GM21528 (cell line): ENCODE measurements around the gene DUSP19.

Experiments used
- ATAC-seq: cut with Tn5 transposase; IDR thresholded peaks from one replicate; pipeline ENCODE4 v1.9.1; 2021; ENCODE audit warnings: mild to moderate bottlenecking, moderate library complexity; ENCODE audit not compliant: unreplicated experiment, low FRiP score

DUSP19 gene

DNA sequence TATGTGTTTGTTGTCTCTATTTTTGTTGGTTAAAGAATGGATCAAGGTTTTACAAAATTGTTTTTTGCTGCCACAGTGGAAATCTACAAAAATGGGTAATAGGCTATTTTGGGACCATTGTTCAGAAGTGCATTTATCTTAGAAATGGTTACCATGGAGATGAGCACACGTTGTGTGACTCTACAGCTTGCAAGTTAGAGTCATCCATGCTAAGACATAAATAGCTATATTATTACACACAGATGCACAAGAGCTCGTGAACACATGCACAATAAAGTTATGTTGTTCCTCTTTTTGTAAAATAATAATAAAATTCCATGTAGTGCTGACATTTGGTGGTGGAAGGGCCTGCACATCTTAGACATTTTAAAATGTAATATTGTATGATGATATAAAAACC lies 15.5 kb upstream of the DUSP19 start:
- ATAC-seq: no peak

- no peak for ATAC-seq
Observed at GRCh38 chr2:183068561-183068960, 10.0 kb upstream of the DUSP19 start.

GRCh38 chr2:183069174-183069573 lies 9.4 kb upstream of the DUSP19 start:
- no peak for ATAC-seq

DNA sequence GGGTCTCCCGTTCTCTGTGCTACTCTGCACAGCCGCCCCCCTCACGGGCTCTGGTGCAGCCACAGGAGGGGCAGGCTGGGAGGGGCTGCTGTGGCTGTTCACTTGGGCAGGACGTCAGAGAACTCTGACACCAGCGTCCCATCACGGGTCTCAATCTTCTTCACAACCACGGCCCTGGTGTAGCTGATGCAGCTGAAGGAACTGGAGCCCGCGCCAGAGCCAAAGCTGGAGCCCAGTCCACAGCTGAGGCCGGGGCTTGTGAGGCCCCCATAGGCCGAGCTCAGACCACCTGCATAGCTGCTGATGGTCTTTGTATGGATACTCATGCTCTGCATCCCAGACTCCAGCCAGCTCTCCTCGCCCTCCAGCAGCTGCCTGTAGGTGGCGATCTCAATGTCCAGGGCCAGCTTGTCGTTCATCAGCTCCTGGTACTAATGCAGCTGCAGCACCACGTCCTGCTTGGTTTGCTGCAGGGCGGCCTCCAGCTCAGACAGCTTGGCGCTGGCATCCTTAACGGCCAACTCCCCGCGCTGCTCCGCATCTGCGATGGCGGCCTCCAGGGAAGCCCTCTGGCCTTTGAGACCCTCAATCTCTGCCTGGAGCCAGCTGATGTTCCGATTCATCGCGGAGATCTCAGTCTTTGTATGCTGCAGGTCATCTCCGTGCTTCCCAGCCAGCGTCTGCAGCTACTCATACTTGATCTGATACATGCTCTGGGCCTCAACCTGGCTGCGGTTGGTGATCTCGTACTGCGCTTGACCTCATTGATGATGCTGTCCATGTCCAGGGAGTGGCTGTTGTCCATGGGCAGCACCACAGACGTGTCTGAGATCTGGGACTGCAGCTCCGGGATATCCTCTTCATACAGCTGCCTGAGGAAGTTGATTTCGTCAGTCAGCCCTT lies 7.4 kb upstream of the DUSP19 start:
- no peak for ATAC-seq

- no peak for ATAC-seq
Observed at GRCh38 chr2:183072177-183072576, 6.4 kb upstream of the DUSP19 start.

DNA sequence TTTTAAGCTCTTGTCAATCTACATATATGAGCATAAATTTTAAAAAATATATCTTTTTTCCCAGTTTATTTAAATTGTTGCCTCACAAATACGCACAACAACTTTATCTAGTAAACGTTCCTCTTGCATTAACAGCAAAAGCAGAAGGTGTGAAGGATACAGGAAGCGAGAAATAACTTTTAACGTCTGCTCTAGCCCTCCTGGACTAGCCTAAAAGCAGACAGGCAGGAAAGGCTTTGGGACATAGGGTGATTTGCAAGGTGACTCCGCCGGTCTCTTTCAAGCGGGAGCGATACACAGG lies 434 bp upstream of the DUSP19 start:
- no peak for ATAC-seq

DNA sequence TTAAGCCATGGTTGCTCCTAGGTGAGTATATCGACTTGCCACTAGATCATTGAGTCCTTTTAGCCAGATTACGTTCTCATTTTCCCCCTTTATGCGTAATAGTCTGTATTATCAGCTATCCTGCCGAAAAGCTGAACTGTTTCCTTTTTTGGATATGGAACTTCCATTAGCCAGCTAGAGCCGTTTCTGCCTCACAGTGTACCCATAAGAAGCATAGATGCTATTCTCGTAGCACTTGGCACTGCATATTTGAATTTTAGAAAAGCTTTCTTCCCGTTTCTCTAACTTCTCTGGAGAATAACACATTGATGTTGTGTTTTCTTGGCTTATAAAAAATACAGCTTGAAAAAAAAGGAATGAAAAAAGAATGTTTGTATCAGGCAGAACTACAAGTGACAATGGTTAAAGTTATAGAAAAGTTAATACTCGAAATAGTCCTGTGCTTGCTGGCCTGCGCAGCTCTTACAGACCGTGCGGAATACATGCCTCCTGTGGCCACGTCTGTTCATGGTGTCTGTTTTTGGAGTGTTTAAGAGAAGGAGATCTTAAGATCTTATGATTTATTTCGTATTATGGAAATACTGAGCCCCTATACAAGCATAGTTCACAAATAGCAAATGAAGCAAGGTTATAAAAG lies 710 bp downstream of the DUSP19 start:
- peak; percentile 23 for ATAC-seq

GRCh38 chr2:183081911-183082310 lies 3.4 kb downstream of the DUSP19 start:
- no peak for ATAC-seq

- no peak for ATAC-seq
Observed at GRCh38 chr2:183088061-183088460, 9.5 kb downstream of the DUSP19 start.

DNA sequence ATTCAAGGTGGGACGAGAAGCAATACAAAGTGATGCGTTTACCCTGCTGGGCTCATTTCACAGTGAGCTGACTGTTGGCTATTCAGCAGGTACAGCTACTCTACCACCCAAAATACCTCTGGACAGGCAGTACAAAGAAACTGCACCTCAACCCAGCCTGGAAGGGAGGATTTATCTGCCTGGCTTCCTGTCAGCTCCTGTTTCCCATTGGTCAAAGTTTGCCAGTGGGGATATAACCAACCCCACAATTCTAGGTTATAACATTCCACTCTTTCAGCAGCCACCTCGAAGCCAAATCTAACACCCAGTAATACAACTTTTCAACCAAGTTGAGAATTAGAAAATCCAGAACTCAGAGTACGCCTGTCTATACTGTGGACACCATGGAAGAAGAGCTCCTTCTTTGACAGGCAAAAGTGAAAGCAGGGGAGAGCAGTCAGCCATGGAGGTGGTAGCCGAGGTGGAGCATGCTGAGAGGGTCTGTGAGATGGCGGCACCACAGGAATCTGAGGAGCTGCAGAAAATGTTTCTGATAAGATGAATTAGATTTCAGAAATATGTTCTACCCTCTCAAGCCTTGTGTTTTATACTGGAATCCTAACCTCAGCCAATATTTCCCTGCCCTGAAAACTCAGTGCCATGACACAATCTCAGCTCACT lies 10.8 kb downstream of the DUSP19 start:
- ATAC-seq: peak; percentile 60

DNA sequence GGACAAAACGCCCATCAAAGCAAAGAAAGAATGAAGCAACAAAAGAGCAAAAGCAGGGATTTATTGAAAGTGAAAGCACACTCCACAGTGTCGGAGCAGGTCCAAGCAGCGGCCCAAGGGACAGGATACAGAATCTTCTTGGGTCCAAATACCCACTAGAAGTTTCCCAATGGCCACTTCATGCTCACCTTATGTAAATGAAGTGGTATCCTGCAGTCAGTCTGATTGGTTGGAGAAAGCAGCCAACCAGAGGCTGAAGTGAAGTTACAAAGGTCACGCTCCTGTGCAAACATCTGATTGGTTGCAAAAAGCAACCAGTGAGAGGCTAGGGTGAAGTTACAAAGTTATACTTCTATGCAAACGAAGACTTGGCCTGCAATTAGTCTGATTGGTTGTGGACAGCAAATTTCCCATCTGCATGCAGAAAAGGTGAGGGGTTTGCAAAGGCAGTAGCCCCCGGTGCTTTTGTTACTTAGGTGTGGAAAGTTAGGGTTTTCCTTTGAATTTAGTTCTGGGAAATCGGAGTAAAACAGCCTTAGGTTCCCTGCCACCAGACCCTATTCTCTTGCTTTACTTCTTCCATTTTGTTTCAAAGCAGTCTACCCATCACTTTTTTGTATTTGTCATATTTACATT lies 12.9 kb downstream of the DUSP19 start:
- no peak for ATAC-seq

DNA sequence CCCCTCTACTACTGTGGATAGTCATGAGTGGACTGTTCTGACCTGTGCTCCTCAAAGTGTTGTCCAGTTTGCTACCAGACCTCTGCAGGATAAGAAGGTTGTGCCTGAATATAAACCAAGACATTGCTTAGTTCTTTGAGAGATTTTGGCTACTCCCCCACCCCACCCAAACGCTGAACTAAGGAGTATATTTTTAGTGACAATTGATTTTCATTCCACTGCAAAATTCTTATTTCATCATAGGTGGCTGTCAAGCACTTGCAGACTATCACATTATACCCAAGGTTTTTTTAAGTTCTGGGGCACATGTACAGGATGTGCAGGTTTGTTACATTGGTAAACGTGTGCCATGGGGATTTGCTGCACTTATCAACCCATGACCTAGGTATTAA lies 13.4 kb downstream of the DUSP19 start:
- ATAC-seq: no peak

DNA sequence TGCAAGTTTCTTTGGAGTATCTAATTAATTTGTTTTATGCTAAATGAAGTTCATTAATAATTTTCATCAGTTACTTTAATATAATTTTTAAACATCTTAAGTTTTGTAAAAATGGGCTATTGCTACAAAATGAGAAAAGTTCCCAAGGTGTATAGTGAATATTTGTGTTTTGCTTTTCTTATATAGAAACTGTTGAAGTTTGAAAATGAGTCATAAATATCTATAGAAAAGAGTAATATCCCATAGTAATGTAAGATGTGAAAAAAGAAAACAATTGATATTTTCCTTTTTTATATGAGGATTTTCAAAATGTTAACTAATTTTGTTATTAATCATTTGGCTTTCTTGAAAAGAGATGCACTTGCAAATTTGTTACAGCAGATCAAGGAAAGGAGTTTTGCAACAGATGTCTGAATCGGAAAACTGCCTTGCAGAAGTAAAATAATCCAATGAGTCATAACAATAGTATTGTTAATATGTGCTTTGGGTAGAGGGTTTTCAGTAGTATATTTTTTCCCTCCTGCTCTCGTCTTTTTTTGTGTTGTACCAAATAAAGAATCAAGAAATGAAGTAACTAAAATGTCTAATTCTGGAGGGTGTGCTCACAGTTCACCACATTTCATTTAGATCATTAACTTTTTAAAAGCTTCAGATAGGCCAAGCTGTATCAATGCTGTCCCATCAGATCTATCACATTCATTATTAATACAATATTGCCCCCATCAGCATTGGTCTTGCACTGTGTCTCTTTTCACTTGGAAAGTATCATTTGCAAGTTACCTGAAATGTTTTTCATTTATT lies 15.5 kb downstream of the DUSP19 start:
- ATAC-seq: peak; percentile 83

DNA sequence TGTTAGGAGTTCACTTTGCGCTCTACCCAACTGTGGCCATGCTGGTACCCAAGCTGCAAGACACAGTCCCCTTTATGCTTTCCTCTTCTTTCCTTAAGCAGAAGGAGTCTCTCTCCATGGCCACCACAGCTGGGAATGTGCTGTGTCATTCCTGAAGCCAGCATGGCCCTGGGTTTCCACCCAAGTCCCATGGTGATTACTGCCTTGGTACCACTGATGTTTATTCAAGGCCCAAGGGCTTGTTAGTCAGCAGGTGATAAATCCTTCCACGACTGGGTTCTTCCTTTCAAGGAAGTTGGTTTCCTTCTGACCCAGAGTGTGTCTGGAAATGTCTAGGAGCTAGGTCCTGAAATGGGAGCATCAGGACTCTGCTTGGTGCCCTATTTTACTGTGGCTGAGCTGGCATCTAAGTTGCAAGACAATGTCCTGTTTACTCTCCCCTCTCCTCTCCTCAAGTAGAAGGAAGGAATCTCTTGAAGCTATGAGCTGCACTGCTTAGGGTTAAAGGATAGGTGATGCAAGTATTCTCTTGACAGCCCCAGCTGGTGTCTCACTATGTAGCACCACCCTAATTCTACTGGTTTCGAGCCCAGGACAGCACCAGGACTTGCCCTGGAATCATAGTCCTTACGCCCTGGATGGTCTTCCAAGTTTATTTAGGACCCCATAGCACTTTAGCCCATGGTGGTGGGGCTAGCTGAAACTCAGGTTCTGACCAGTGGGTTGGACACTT lies 27.0 kb downstream of the DUSP19 start:
- no peak for ATAC-seq

DNA sequence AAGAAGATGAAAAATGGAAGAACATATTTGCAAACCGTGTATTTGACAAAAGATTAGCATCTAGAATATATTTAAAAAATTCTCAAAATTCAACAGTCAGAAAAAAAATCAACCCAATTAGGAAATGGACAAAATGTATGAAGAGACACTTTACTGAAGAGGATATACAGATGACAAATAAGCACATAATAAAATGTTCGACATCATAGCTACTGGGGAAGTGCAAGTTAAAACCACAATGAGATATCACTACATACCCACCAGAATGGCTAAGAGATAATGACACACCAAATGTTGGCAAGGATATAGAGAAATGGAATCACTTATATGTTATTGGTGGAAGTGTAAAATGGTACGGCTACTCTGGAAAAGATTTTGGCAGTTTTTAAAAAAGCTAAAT lies 34.0 kb downstream of the DUSP19 start:
- no peak for ATAC-seq

GRCh38 chr2:183113630-183114029 lies 35.1 kb downstream of the DUSP19 start:
- no peak for ATAC-seq

DNA sequence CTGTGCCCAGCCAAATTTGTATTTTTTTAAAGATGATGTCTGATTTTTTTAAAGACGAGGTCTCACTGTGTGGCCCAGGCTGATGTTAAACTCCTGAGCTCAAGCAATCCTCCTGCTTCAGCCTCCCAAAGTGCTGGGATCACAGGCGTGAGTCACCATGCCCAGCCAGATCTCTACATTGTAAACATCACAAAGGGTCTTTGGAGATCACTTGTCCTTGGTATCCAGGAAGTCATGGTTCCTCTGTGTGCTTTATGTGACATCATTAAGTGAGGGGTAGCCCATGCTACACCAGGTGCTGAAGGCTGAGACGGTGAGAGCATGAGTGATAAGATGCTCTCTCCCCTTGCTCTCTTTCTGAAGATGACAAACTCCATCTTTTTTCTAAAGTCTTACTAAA lies 38.7 kb downstream of the DUSP19 start:
- no peak for ATAC-seq

DNA sequence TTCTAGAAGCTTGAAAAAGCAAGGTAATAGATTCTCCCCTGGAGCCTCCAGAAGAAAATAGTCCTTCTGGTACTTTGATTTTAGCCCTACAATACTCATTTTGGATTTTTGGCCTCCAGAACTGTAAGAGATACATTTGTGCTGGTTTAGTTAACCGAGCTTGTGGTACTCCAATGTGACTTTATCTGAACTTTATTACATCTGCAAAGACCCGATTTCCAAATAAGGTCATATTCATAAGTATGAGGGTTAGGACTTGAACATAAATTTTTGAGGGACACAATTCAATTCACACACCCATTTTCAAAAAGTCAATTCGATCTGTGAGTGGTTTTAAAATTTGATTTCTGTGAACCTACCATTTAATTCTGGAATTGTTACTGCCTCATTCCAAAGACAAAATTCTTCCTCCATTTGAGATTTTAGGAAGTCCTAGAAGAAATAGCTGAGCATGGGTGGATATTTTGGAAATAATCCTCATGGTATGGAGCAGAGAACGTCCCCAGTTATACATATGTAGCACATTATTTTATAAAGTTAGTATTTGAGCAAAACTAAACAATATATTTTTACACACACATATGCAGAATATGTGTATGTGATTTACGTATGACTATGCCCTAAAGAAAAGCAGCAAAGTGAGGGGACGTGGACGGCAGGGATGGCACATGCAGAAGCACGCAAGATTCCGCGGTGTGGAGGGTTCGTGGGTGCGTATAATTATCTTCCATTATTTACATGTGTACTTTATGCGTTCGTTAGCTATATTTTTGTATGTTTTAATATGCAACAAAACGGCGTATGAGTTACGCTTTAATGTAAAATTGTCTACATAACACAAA lies 44.8 kb downstream of the DUSP19 start:
- ATAC-seq: no peak

DNA sequence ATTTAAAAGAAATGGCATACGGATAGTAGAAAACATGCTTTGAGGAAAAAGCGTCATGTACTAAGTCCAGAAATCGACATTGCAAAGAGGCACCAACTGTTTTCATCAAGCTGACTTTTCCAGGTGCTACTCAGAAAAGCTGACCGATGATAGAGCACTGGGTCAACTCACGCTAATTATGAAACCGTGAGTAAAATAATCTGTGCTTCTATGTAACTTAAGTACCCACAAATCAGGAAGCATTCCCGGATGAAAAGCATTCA lies 45.3 kb downstream of the DUSP19 start:
- peak; percentile 33 for ATAC-seq
